DMS114 treated with DMSO at 0.1 percent for 48 hours (cell line): ENCODE data around the gene FGF19.

Source experiments
- DNase-seq: peaks from one replicate; lab custom pipeline; 2025; ENCODE audit not compliant: unreplicated experiment; lab: John Stamatoyannopoulos, UW

The FGF19 gene

GRCh38 chr11:69703768-69704507 lies at the start of gene FGF19:
TSS of gene FGF19 (minus strand) at chr11:69704022. CDS start at chr11:69703876, 146 bp downstream.
- no peak for DNase-seq

GRCh38 chr11:69752890-69753289 lies 49.1 kb upstream of the FGF19 start:
- DNase-seq = no peak

- DNase-seq = no peak
These were observed 47.2 kb upstream of the FGF19 start for GRCh38 chr11:69750875-69751597.

GRCh38 chr11:69750108-69750850 lies 46.5 kb upstream of the FGF19 start:
- no peak for DNase-seq

GRCh38 chr11:69748637-69749036 lies 44.8 kb upstream of the FGF19 start:
- no peak for DNase-seq

- no peak for DNase-seq
These were observed 43.2 kb upstream of the FGF19 start for GRCh38 chr11:69746752-69747742.

GRCh38 chr11:69746140-69746539 lies 42.3 kb upstream of the FGF19 start:
- DNase-seq = no peak

- DNase-seq = no peak
These were observed 41.4 kb upstream of the FGF19 start for GRCh38 chr11:69745201-69745600.

GRCh38 chr11:69744435-69744834 lies 40.6 kb upstream of the FGF19 start:
- no peak for DNase-seq

GRCh38 chr11:69734841-69735240 lies 31.0 kb upstream of the FGF19 start:
- DNase-seq = no peak

GRCh38 chr11:69734367-69734766 lies 30.5 kb upstream of the FGF19 start:
- DNase-seq = no peak

- DNase-seq = no peak
These were observed 29.1 kb upstream of the FGF19 start for GRCh38 chr11:69732910-69733309.

GRCh38 chr11:69731110-69731509 lies 27.3 kb upstream of the FGF19 start:
- DNase-seq = no peak

GRCh38 chr11:69730500-69730899 lies 26.7 kb upstream of the FGF19 start:
- no peak for DNase-seq

GRCh38 chr11:69729252-69729651 lies 25.4 kb upstream of the FGF19 start:
- DNase-seq = no peak

GRCh38 chr11:69727266-69727665 lies 23.4 kb upstream of the FGF19 start:
- DNase-seq = no peak

- no peak for DNase-seq
These were observed 22.7 kb upstream of the FGF19 start for GRCh38 chr11:69726481-69726880.

GRCh38 chr11:69726019-69726418 lies 22.2 kb upstream of the FGF19 start:
- DNase-seq = no peak

GRCh38 chr11:69721745-69722144 lies 17.9 kb upstream of the FGF19 start:
- DNase-seq = no peak

- DNase-seq = no peak
These were observed 17.3 kb upstream of the FGF19 start for GRCh38 chr11:69721106-69721505.

- DNase-seq = no peak
These were observed 15.1 kb upstream of the FGF19 start for GRCh38 chr11:69718912-69719311.
